HCT116 (cell line): Measurements from ENCODE around the gene SPATA2L. TPM values are rescaled to one million over a fixed set of nuclear protein-coding genes. Genes with fewer than 3 reads are reported as not detected.
"Not testable (repeated sequence)": the region's sequence is repeated elsewhere in the genome, so short reads cannot be mapped to it uniquely, and the experiment has no call there.

ENCODE experiments used
- ATAC-seq: fragments of 200-7000 bp; cut with Tn5 transposase; 2 replicates; pipeline ENCODE4 v1.9.1; 2020; ENCODE audit warnings: mild to moderate bottlenecking, moderate library complexity
- BruUV-seq: library from RNA; stranded (reverse); fragments of 400-500 nt; replicated peaks from 2 replicates; lab custom pipeline; 2021; lab: Mats Ljungman, UMichigan
- CTCF ChIA-PET: fragments of 300-600 bp; sonication (Branson Sonifier 250); formaldehyde crosslinking; loops from one replicate; lab custom pipeline; 2021; ENCODE audit warnings: antibody characterized with exemption; lab: Charles Lee
- POLR2A ChIA-PET: fragments of 300-600, 350-600 bp; sonication (Branson Sonifier 250); formaldehyde crosslinking; loops from one replicate; lab custom pipeline; 2021; ENCODE audit warnings: antibody characterized with exemption; lab: Charles Lee
- RAD21 ChIA-PET, 2 experiments: fragments of 300-600 bp; sonication (Branson Sonifier 250); formaldehyde crosslinking; loops; one replicate each; lab custom pipeline; 2023; ENCODE audit warnings: low total read pairs in 2 of 2; ENCODE audit not compliant: uncharacterized antibody in 2 of 2, unreplicated experiment in 2 of 2, low non-redundant PET in 1 of 2; lab: Charles Lee
- DNase-seq: peaks from one replicate; pipeline ENCODE4 v3.0.0-alpha.2; 2010; ENCODE audit warnings: low read depth, low spot score
- H2AFZ ChIP-seq: fragments of 200-600 bp; shearing (Covaris generic), sonication (generic); 2 replicates; pipeline ENCODE4 v1.6.1; 2017; ENCODE audit warnings: low read depth, mixed run types, mixed read lengths, antibody characterized with exemption, low read length; ENCODE audit not compliant: poor library complexity, severe bottlenecking
- H3K27ac ChIP-seq: 2 replicates; pipeline ENCODE4 v1.5.1; 2012; ENCODE audit warnings: low read depth, low read length
- H3K27me3 ChIP-seq: fragments of 200-600 bp; sonication (generic); 2 replicates; pipeline ENCODE4 v1.6.1; 2016; ENCODE audit warnings: mixed run types, low read length, mixed read lengths; ENCODE audit not compliant: insufficient read depth
- H3K36me3 ChIP-seq, 2 experiments: fragments of 200-500 bp in 1 of 2; fragments of 200-600 bp in 1 of 2; sonication (Bioruptor generic) in 1 of 2; sonication (generic) in 1 of 2; 2 replicates each; pipeline versions ENCODE4 v1.5.1 to v1.6.1; 2014 to 2016; ENCODE audit warnings: low read length in 2 of 2, inconsistent platforms in 1 of 2, mixed read lengths in 1 of 2, mixed run types in 1 of 2; ENCODE audit not compliant: insufficient read depth in 2 of 2, control insufficient read depth in 1 of 2
- H3K4me1 ChIP-seq, 2 experiments: fragments of 200-600 bp in 1 of 2; sonication (generic) in 1 of 2; 2 replicates each; pipeline versions ENCODE4 v1.5.1 to v1.6.1; 2012 to 2017; ENCODE audit warnings: low read length in 2 of 2, inconsistent platforms in 1 of 2, mild to moderate bottlenecking in 1 of 2, mixed read lengths in 1 of 2, mixed run types in 1 of 2, moderate library complexity in 1 of 2; ENCODE audit not compliant: insufficient read depth in 2 of 2, control insufficient read depth in 1 of 2
- H3K4me2 ChIP-seq: fragments of 200-600 bp; sonication (generic); 2 replicates; pipeline ENCODE4 v1.6.1; 2017; ENCODE audit warnings: mixed run types, low read length, mixed read lengths
- H3K4me3 ChIP-seq, 2 experiments: fragments of 200-600 bp in 1 of 2; sonication (generic) in 1 of 2; replicated peaks in 1 of 2; 2 replicates each; pipeline ENCODE4 v1.5.1; 2011 to 2016; ENCODE audit warnings: low read length in 2 of 2, control low read depth in 1 of 2, low read depth in 1 of 2, mild to moderate bottlenecking in 1 of 2, mixed read lengths in 1 of 2, mixed run types in 1 of 2
- H3K79me2 ChIP-seq: fragments of 200-600 bp; sonication (generic); 2 replicates; pipeline ENCODE4 v1.6.1; 2017; ENCODE audit warnings: mild to moderate bottlenecking, mixed run types, low read length, moderate library complexity, mixed read lengths; ENCODE audit not compliant: insufficient read depth
- H3K9ac ChIP-seq: fragments of 200-600 bp; sonication (generic); 2 replicates; pipeline ENCODE4 v1.6.1; 2016; ENCODE audit warnings: low read length, mixed read lengths
- H3K9me2 ChIP-seq: fragments of 200-600 bp; sonication (generic), shearing (Covaris generic); 2 replicates; pipeline ENCODE4 v1.6.1; 2017; ENCODE audit warnings: mixed run types, mild to moderate bottlenecking, moderate library complexity; ENCODE audit not compliant: insufficient read depth
- H3K9me3 ChIP-seq, 2 experiments: fragments of 200-500 bp in 1 of 2; fragments of 200-600 bp in 1 of 2; sonication (Bioruptor generic) in 1 of 2; sonication (generic) in 1 of 2; 2 replicates each; pipeline ENCODE4 v1.6.1; 2014 to 2017; ENCODE audit warnings: low read length in 2 of 2, mixed read lengths in 2 of 2, inconsistent platforms in 1 of 2, low read depth in 1 of 2, mild to moderate bottlenecking in 1 of 2, mixed run types in 1 of 2, moderate library complexity in 1 of 2; ENCODE audit not compliant: control insufficient read depth in 1 of 2, insufficient read depth in 1 of 2
- H4K20me1 ChIP-seq: fragments of 200-600 bp; sonication (generic), shearing (Covaris generic); 2 replicates; pipeline ENCODE4 v1.6.1; 2017; ENCODE audit warnings: mixed run types, mild to moderate bottlenecking, moderate library complexity; ENCODE audit not compliant: insufficient read depth
- CBX3 ChIP-seq: IDR thresholded peaks from 2 replicates; pipeline ENCODE4 v1.6.1; 2012; ENCODE audit warnings: low read depth
- EGR1 ChIP-seq: IDR thresholded peaks from 2 replicates; pipeline ENCODE4 v1.6.1; 2012; ENCODE audit warnings: low read depth
- ELF1 ChIP-seq: IDR thresholded peaks from 2 replicates; pipeline ENCODE4 v1.6.1; 2012; ENCODE audit warnings: low read depth, borderline replicate concordance
- EZH2 ChIP-seq: fragments of 200-600 bp; sonication (generic); IDR thresholded peaks from 2 replicates; pipeline ENCODE4 v1.6.1; 2017; ENCODE audit warnings: antibody characterized with exemption, mixed run types
- EZH2phosphoT487 ChIP-seq: fragments of 200-600 bp; IDR thresholded peaks from 2 replicates; pipeline ENCODE4 v1.6.1; 2018; ENCODE audit warnings: antibody characterized with exemption, borderline replicate concordance
- JUND ChIP-seq: IDR thresholded peaks from 2 replicates; pipeline ENCODE4 v1.6.1; 2012
- POLR2A ChIP-seq: IDR thresholded peaks from 2 replicates; pipeline ENCODE4 v1.7.0; 2011; ENCODE audit warnings: borderline replicate concordance; ENCODE audit not compliant: insufficient read depth, insufficient read length; ENCODE audit errors: extremely low read depth
- RAD21 ChIP-seq: IDR thresholded peaks from 2 replicates; pipeline ENCODE4 v1.6.1; 2012; ENCODE audit warnings: low read depth, mild to moderate bottlenecking
- SIN3A ChIP-seq: IDR thresholded peaks from 2 replicates; pipeline ENCODE4 v1.6.1; 2012; ENCODE audit warnings: low read depth
- SP1 ChIP-seq: IDR thresholded peaks from 2 replicates; pipeline ENCODE4 v1.6.1; 2012; ENCODE audit warnings: low read depth
- SRF ChIP-seq: IDR thresholded peaks from 2 replicates; pipeline ENCODE4 v1.6.1; 2012; ENCODE audit warnings: low read depth
- YY1 ChIP-seq: IDR thresholded peaks from 2 replicates; pipeline ENCODE4 v1.6.1; 2011; ENCODE audit warnings: low read length, low read depth, moderate library complexity, mild to moderate bottlenecking; ENCODE audit not compliant: insufficient replicate concordance; ENCODE audit errors: extremely low read depth
- ZNF274 ChIP-seq: fragments of 200-500 bp; sonication (Bioruptor generic); IDR thresholded peaks from 2 replicates; pipeline ENCODE4 v1.6.1; 2014; ENCODE audit warnings: mild to moderate bottlenecking, low read depth, low read length, inconsistent platforms
- intact Hi-C: fragments of 100-400 bp; cut with micrococcal nuclease; formaldehyde crosslinking; loops from 2 replicates; pipeline ENCODE4 v1.10.0; 2022
- total RNA-seq: library from RNA; stranded (reverse); gene quantifications from one replicate; pipeline ENCODE4 v1.2.1, GENCODE V29; 2021; ENCODE audit not compliant: unreplicated experiment
- TF ChIP-seq, protein P1 (sequence below): IDR thresholded peaks from 2 replicates; pipeline ENCODE4 v1.6.1; 2011; ENCODE audit warnings: mild to moderate bottlenecking, low read length, moderate library complexity; ENCODE audit not compliant: insufficient replicate concordance; ENCODE audit errors: extremely low read depth

The SPATA2L gene
- total RNA-seq, 1 experiment from 2014 or later: 50.5 TPM

DNA sequence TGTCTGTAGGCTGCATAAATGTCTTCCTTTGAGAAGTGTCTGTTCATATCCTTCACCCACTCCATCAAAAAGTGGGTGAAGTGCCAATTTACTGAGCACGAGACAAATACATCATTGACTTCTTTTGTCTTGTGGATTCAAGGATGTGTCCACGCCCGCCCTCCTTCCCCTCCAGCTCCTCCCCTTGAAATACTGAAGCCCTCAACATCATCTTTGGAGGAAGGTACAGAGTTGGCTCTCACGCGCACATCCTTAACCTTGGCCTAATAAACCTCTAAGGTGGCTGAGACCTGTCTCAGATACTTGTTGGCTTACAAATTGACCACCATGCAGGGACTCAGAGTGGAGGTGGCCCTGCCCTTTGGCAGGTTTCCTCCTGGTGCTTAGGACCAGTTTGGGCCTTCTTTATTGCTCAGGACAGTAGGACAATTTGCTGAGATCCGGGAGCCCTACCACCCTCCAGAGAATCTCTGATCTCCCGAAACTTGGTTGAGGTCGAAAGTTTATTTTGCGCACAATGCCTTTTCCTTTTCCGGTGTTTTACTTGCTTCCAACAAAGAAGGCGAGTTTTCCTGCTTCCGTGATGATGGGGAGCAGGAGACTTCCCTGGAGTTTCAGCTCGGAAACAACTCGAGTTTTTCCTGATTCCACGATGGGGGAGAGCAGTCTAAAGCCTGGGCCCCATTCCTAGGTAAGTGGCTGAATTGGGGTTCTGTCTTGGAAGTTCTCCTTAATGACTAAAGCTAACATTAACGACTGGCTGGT, 29.1 kb downstream of the SPATA2L start:
- no peaks in the 10 kb centered on the region for H3K79me2 ChIP-seq
- no peak for DNase-seq
- H3K9ac ChIP-seq: no peak overlapping the region
- TF ChIP-seq RAD21 (no peak), CBX3 (no peak), EZH2 (no peak), YY1 (no peak), EZH2phosphoT487 (no peak), EGR1 (no peak), ZNF274 (no peak), JUND (no peak), ELF1 (no peak), SRF (no peak), SIN3A (no peak), SP1 (no peak), POLR2A (no peak)
- TF ChIP-seq, protein P1, sequence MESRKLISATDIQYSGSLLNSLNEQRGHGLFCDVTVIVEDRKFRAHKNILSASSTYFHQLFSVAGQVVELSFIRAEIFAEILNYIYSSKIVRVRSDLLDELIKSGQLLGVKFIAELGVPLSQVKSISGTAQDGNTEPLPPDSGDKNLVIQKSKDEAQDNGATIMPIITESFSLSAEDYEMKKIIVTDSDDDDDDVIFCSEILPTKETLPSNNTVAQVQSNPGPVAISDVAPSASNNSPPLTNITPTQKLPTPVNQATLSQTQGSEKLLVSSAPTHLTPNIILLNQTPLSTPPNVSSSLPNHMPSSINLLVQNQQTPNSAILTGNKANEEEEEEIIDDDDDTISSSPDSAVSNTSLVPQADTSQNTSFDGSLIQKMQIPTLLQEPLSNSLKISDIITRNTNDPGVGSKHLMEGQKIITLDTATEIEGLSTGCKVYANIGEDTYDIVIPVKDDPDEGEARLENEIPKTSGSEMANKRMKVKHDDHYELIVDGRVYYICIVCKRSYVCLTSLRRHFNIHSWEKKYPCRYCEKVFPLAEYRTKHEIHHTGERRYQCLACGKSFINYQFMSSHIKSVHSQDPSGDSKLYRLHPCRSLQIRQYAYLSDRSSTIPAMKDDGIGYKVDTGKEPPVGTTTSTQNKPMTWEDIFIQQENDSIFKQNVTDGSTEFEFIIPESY: no peak
- TF ChIP-seq, all 23 proteins: peak for 0
- Histone ChIP-seq H3K36me3 (no peaks in the 10 kb centered on the region), H3K4me1 (peaks cover 0 to 5% of the 10 kb centered on the region in 2 experiments; a peak in 1 of 4 replicates), H4K20me1 (no peaks in the 10 kb centered on the region), H3K9me3 (peaks cover 4 to 6% of the 10 kb centered on the region in 2 experiments; a peak in 2 of 4 replicates), H2AFZ (no peak overlapping the region), H3K4me3 (no peak overlapping the region), H3K27ac (no peak overlapping the region), H3K4me2 (no peak overlapping the region), H3K9me2 (no peaks in the 10 kb centered on the region), H3K27me3 (no peaks in the 10 kb centered on the region)
- RAD21 ChIA-PET: no interaction called here
- CTCF ChIA-PET: no interaction called here
- intact Hi-C loops: no loop called here
- POLR2A ChIA-PET: no interaction called here
- BruUV-seq: no TSS peak
- ATAC-seq: no peak

DNA sequence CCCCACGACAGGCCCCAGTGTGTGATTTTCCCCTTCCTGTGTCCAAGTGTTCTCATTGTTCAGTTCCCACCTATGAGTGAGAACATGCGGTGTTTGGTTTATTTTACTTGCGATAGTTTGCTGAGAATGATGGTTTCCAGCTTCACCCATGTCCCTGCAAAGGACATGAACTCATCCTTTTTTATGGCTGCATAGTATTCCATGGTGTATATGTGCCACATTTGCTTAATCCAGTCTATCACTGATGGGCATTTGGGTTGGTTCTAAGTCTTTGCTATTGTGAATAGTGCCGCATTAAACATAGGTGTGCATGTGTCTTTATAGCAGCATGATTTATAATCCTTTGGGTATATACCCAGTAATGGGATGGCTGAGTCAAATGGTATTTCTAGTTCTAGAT, 29.9 kb downstream of the SPATA2L start:
- POLR2A ChIA-PET: not testable (repeated sequence)
- RAD21 ChIA-PET: interaction anchor here in 1 of 2 experiments (0.6 kb wide), 1 partner anchor 38 kb away, joined by 3 read pairs; no protein-coding TSS in a partner anchor

More for the DNA sequence above, 29.9 kb downstream of the SPATA2L start:
- H4K20me1 ChIP-seq, intact Hi-C loops, BruUV-seq, H3K9ac ChIP-seq, H2AFZ ChIP-seq, H3K9me2 ChIP-seq, H3K79me2 ChIP-seq, H3K4me3 ChIP-seq, H3K9me3 ChIP-seq, ATAC-seq, DNase-seq, H3K36me3 ChIP-seq, H3K4me2 ChIP-seq, H3K27me3 ChIP-seq, H3K4me1 ChIP-seq, H3K27ac ChIP-seq, CTCF ChIA-PET: not testable (repeated sequence)
